ENCODE results near the gene METTL23. TPM values are rescaled to one million over a fixed set of nuclear protein-coding genes. Genes with fewer than 3 reads are reported as not detected.

METTL23 gene
- total and polyA plus RNA-seq, 8 donors, result 1.2 to 72.1 (median 31.7) TPM

- no peak overlapping the region for H3K4me3 ChIP-seq
- TF ChIP-seq, protein P1, sequence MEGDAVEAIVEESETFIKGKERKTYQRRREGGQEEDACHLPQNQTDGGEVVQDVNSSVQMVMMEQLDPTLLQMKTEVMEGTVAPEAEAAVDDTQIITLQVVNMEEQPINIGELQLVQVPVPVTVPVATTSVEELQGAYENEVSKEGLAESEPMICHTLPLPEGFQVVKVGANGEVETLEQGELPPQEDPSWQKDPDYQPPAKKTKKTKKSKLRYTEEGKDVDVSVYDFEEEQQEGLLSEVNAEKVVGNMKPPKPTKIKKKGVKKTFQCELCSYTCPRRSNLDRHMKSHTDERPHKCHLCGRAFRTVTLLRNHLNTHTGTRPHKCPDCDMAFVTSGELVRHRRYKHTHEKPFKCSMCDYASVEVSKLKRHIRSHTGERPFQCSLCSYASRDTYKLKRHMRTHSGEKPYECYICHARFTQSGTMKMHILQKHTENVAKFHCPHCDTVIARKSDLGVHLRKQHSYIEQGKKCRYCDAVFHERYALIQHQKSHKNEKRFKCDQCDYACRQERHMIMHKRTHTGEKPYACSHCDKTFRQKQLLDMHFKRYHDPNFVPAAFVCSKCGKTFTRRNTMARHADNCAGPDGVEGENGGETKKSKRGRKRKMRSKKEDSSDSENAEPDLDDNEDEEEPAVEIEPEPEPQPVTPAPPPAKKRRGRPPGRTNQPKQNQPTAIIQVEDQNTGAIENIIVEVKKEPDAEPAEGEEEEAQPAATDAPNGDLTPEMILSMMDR (IDR thresholded peaks at IDR 0.05), result no peak
- TF ChIP-seq POLR2AphosphoS5 (IDR thresholded peaks at IDR 0.05) (no peak), POLR2A (IDR thresholded peaks at IDR 0.05) (no peak), EP300 (IDR thresholded peaks at IDR 0.05) (no peak)
- no peak overlapping the region for H3K27ac ChIP-seq
- H3K4me1 ChIP-seq, result peaks cover 18 to 75% (median 41%) of the 10 kb centered on the region in 4 donors
- no peak for DNase-seq
- 79 to 91% (median 88%) methylated on average over 13 of the region's 13 CpGs for WGBS, 5 donors
- H3K27me3 ChIP-seq, result no peaks in the 10 kb centered on the region
- intact Hi-C loops (cut with DNase I; ENCODE audit: low total_unique reads), result no loop called here
- H3K9me3 ChIP-seq, result no peaks in the 10 kb centered on the region
- no peaks in the 10 kb centered on the region for H3K36me3 ChIP-seq
Measured at GRCh38 chr17:76690596-76691280, 35.9 kb upstream of the METTL23 start.

- intact Hi-C loops (cut with DNase I; ENCODE audit: low total_unique reads), result no loop called here
- 58 to 73% (median 62%) methylated on average over 14 of the region's 14 CpGs for WGBS, 5 donors
Measured at GRCh38 chr17:76691379-76692191, 35.1 kb upstream of the METTL23 start.

DNA sequence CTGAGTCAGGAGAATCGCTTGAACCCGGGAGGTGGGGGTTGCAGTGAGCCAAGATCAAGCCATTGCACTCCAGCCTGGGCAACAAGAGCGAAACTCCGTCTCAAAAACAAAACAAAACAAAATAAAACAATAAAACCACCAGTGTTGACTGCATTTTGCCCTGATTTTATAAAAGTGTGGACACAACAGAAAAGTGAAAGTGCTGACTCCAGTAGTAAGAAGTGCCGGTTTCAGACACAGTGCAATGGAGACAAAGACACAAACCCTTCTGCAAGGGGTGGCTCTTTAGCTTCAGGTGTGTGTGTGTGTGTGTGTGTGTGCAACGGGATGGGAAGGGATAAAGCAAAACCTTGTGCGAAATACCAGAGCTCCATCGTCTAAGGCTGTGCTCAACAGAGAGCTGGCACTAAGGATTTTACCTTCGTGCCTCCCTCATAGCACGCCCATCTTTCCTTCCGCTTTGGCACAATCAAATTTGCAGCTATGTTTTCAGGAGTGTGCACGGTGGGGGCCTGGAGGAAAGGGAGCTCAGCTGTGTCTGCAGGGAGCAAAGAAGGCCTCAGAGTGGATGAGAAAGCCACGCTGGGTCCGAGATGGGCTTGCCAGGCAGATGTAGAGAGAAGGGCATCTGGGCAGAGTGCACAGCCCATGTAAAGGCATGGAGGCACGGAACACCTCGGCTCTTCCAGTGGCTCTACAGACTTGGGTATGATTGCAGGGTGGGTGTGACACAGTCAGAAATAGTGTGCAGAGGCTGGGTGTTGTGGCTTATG is 31.4 kb upstream of the METTL23 start:
- H3K27me3 ChIP-seq, result no peaks in the 10 kb centered on the region
- no peaks in the 10 kb centered on the region for H3K9me3 ChIP-seq
- no peak overlapping the region for H3K4me3 ChIP-seq
- no peaks in the 10 kb centered on the region for H3K36me3 ChIP-seq
- peaks cover 24 to 74% (median 46%) of the 10 kb centered on the region in 4 donors for H3K4me1 ChIP-seq
- intact Hi-C loops (cut with DNase I; ENCODE audit: low total_unique reads), result no loop called here
- peak overlapping the region in 2 of 5 donors; percentile 87 for H3K27ac ChIP-seq
- no peak for DNase-seq
- 61 to 81% (median 72%) methylated on average over 16 of the region's 16 CpGs for WGBS, 5 donors
- TF ChIP-seq, protein P1 (IDR thresholded peaks at IDR 0.05), result no peak
- TF ChIP-seq POLR2A (IDR thresholded peaks at IDR 0.05), result no peak
- TF ChIP-seq POLR2AphosphoS5 (IDR thresholded peaks at IDR 0.05), result no peak
- TF ChIP-seq EP300 (IDR thresholded peaks at IDR 0.05), result no peak

More at GRCh38 chr17:76691379-76692191, 35.1 kb upstream of the METTL23 start:
- no peak overlapping the region for H3K4me3 ChIP-seq
- H3K36me3 ChIP-seq, result no peaks in the 10 kb centered on the region
- H3K27me3 ChIP-seq, result no peaks in the 10 kb centered on the region
- peaks cover 18 to 74% (median 41%) of the 10 kb centered on the region in 4 donors for H3K4me1 ChIP-seq
- TF ChIP-seq, protein P1 (IDR thresholded peaks at IDR 0.05), result no peak
- no peak for TF ChIP-seq EP300 (IDR thresholded peaks at IDR 0.05)
- TF ChIP-seq POLR2A (IDR thresholded peaks at IDR 0.05), result no peak
- no peak for TF ChIP-seq POLR2AphosphoS5 (IDR thresholded peaks at IDR 0.05)
- no peaks in the 10 kb centered on the region for H3K9me3 ChIP-seq
- no peak for DNase-seq
- peak overlapping the region in 2 of 5 donors; percentile 14 to 87 for H3K27ac ChIP-seq
